Measurements from ENCODE around the gene BSND. TPM values are rescaled to one million over a fixed set of nuclear protein-coding genes. Genes with fewer than 3 reads are reported as not detected.

The BSND gene
- total and polyA plus RNA-seq, 9 of the 15 experiments (the other 6 are each of a cell fraction or from before 2014, with no cell fraction given): not detected

DNA sequence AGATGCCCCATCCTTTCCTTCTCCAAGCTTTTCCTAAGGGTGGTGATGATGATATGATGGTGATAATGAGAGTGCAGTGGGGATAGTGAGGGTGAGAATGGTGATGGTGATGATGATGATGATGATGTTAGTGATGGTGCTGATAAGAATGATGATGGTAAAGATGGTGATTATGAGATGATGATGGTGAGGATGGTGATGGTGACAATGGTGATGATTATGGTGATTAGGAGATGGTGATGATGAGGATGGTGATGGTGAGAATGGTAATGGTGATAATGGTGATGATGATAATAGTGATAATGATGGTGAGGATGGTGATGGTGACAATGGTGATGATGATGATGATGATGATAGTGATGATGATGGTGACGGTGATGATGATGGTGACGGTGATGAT is 4.0 kb downstream of the BSND start:
- intact Hi-C loops (cut with micrococcal nuclease) (no loop called here), in situ Hi-C loops (cut with MboI) (no loop called here)
- Histone ChIP-seq H3K4me2 (ENCODE audit: insufficient read depth, low read length) (no peak overlapping the region), H3K9me3 (replicated peaks; ENCODE audit: control insufficient read depth, insufficient read depth, low read depth, low read length) (no peaks in the 10 kb centered on the region), H3K27ac (ENCODE audit: extremely low read depth, low read depth, low read length) (no peak overlapping the region), H3K9ac (ENCODE audit: insufficient read depth in 1 of 2, low read depth in 2 of 2, low read length in 2 of 2) (no peak overlapping the region), H3K9me1 (ENCODE audit: control insufficient read depth, insufficient read depth, low read length) (no peaks in the 10 kb centered on the region), H3K36me3 (ENCODE audit: control insufficient read depth, insufficient read depth, low read length) (no peaks in the 10 kb centered on the region), H3K27me3 (ENCODE audit: control insufficient read depth in 2 of 2, insufficient read depth in 2 of 2, low read length in 2 of 2) (peaks cover 0 to 34% of the 10 kb centered on the region in 2 experiments; a peak in 2 of 5 replicates), H2AFZ (ENCODE audit: low read depth, low read length) (no peak overlapping the region), H4K20me1 (replicated peaks; ENCODE audit: control insufficient read depth, insufficient read depth, low read length) (peaks cover 2% of the 10 kb centered on the region; the same call in 1 of the 2 replicates), H3K79me2 (ENCODE audit: control insufficient read depth, insufficient read depth, low read length) (no peaks in the 10 kb centered on the region), H3K4me1 (replicated peaks in 1 of 2; ENCODE audit: control insufficient read depth in 2 of 2, insufficient read depth in 2 of 2, low read length in 2 of 2) (peaks cover 0 to 7% of the 10 kb centered on the region in 2 experiments; a peak in 2 of 5 replicates), H3K4me3 (no peak overlapping the region)
- FAIRE-seq: peak; percentile 79
- WGBS (ENCODE audit: insufficient coverage, low coverage, missing lambda C conversion rate): 0% methylated on average over 2 of the region's 2 CpGs
- ChIA-PET POLR2A (interaction anchor here (0.7 to 1.2 kb wide), 3 partner anchors 19 to 72 kb away, joined by 3 to 4 read pairs (median 4); no protein-coding TSS in a partner anchor), CTCF (ENCODE audit: low intra/inter-chr PET ratio) (no interaction called here)
- ATAC-seq: no peak
- DNase-seq (ENCODE audit: extremely low read depth in 1 of 4, low spot score in 3 of 4): no peak
- BruUV-seq (replicated peaks): no TSS peak
- TF ChIP-seq EHMT2 (IDR thresholded peaks at IDR 0.05) (0 out of 2 replicates have a peak, but pooled peaks have one; percentile 32), RUNX1 (IDR thresholded peaks at IDR 0.05; ENCODE audit: low read depth) (no peak), HDAC1 (IDR thresholded peaks at IDR 0.05) (peak in 1 of 2 experiments; percentile 53; a peak in 1 of 4 replicates), ELF4 (CRISPR knock-in tag; IDR thresholded peaks at IDR 0.05) (peak; percentile 66; the same call in 1 of the 2 replicates), ZBTB8A (IDR thresholded peaks at IDR 0.05; ENCODE audit: partially characterized antibody) (no peak)
